Measurements from ENCODE around the gene TFEC. TPM values are rescaled to one million over a fixed set of nuclear protein-coding genes. Genes with fewer than 3 reads are reported as not detected.

TFEC gene
- total and polyA plus RNA-seq, 2 experiments from 2014 or later, result not detected

GRCh38 chr7:116075351-116076145, 45.0 kb upstream of the TFEC start:
- peak overlapping the region; percentile 23 for H2AFZ ChIP-seq
- no peak for DNase-seq (ENCODE audit: low spot score)
- H3K27me3 ChIP-seq (ENCODE audit: insufficient read depth), result no peaks in the 10 kb centered on the region
- no peak overlapping the region for H3K27ac ChIP-seq (ENCODE audit: low read depth)
- Mint-ChIP-seq H3K27ac (peak overlapping the region; percentile 77), H3K27me3 (ENCODE audit: insufficient read depth, low read depth, poor library complexity) (peaks cover 6% of the 10 kb centered on the region), H3K36me3 (ENCODE audit: low read depth) (no peaks in the 10 kb centered on the region), H3K9me3 (no peaks in the 10 kb centered on the region), H3K4me1 (no peaks in the 10 kb centered on the region), H3K4me3 (no peak overlapping the region)
- no peak overlapping the region for H3K4me3 ChIP-seq
- peaks cover 13% of the 10 kb centered on the region; the same call in 1 of the 2 replicates for H3K9me2 ChIP-seq (ENCODE audit: insufficient read depth)
- ATAC-seq, result no peak
- H3K36me3 ChIP-seq (ENCODE audit: insufficient read depth), result no peaks in the 10 kb centered on the region
- no peaks in the 10 kb centered on the region for H4K20me1 ChIP-seq (replicated peaks; ENCODE audit: insufficient read depth)
- H3K79me2 ChIP-seq (replicated peaks; ENCODE audit: insufficient read depth), result no peaks in the 10 kb centered on the region
- H3K4me2 ChIP-seq, result no peak overlapping the region
- H3F3A ChIP-seq (replicated peaks; ENCODE audit: low read depth), result no peaks in the 10 kb centered on the region
- no peaks in the 10 kb centered on the region for H3K4me1 ChIP-seq (ENCODE audit: insufficient read depth)
- TF ChIP-seq ZNF462 (CRISPR knock-in tag; IDR thresholded peaks at IDR 0.05) (no peak), NANOG (IDR thresholded peaks at IDR 0.05; ENCODE audit: borderline replicate concordance) (no peak), CTCF (conservative IDR thresholded peaks at IDR 0.05; ENCODE audit: low read depth in 2 of 2) (no peak), EZH2phosphoT487 (IDR thresholded peaks at IDR 0.05; ENCODE audit: unreplicated experiment) (no peak), REST (IDR thresholded peaks at IDR 0.05; ENCODE audit: unreplicated experiment) (no peak), EZH2 (IDR thresholded peaks at IDR 0.05; ENCODE audit: low read depth, unreplicated experiment) (no peak), ETS1 (IDR thresholded peaks at IDR 0.05) (no peak), ZNF331 (CRISPR knock-in tag; IDR thresholded peaks at IDR 0.05; ENCODE audit: low read depth) (no peak), CREB1 (CRISPR knock-in tag; IDR thresholded peaks at IDR 0.05; ENCODE audit: low read depth) (no peak), POLR2AphosphoS5 (IDR thresholded peaks at IDR 0.05; ENCODE audit: low read depth) (no peak), STAT1 (IDR thresholded peaks at IDR 0.05; ENCODE audit: unreplicated experiment) (no peak), JUNB (IDR thresholded peaks at IDR 0.05; ENCODE audit: unreplicated experiment) (no peak), ZNF114 (CRISPR knock-in tag; IDR thresholded peaks at IDR 0.05) (no peak)

All from GM23338 (cell line).